DND-41 (cell line): Measurements from ENCODE around the gene PDILT.

Experiments
- EZH2 ChIP-seq: IDR thresholded peaks from 3 replicates; pipeline ENCODE4 v1.6.1; 2012; ENCODE audit warnings: borderline replicate concordance, low read depth, mild to moderate bottlenecking, moderate library complexity, low read length, inconsistent platforms; ENCODE audit not compliant: severe bottlenecking
- TF ChIP-seq, protein P1 (sequence below): IDR thresholded peaks from 2 replicates; pipeline ENCODE4 v1.5.1; 2012; ENCODE audit warnings: borderline replicate concordance, low read length, moderate library complexity, mild to moderate bottlenecking; ENCODE audit not compliant: poor library complexity, severe bottlenecking; ENCODE audit errors: extremely low read depth

DNA sequence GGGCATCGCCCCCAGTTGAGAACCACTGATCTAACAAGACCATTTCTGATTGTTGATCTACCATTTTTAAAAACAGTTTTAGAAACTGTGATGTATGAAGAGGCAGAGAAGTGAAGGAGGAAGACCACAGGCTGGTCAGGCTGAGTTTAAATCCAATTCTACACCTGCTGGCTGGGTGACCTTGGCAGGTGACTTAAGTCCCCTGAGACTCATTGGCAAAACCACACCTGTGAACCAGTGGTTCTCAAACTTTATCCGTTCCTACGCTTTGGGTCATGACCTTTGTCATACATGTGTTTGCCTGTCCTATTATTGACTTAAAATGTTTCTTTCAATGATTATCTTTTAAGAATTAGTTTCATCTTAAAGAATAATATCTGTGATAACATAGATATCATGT lies 79.5 kb downstream of the PDILT start:
- TF ChIP-seq, protein P1, sequence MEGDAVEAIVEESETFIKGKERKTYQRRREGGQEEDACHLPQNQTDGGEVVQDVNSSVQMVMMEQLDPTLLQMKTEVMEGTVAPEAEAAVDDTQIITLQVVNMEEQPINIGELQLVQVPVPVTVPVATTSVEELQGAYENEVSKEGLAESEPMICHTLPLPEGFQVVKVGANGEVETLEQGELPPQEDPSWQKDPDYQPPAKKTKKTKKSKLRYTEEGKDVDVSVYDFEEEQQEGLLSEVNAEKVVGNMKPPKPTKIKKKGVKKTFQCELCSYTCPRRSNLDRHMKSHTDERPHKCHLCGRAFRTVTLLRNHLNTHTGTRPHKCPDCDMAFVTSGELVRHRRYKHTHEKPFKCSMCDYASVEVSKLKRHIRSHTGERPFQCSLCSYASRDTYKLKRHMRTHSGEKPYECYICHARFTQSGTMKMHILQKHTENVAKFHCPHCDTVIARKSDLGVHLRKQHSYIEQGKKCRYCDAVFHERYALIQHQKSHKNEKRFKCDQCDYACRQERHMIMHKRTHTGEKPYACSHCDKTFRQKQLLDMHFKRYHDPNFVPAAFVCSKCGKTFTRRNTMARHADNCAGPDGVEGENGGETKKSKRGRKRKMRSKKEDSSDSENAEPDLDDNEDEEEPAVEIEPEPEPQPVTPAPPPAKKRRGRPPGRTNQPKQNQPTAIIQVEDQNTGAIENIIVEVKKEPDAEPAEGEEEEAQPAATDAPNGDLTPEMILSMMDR, result no peak
- no peak for TF ChIP-seq EZH2
